Ovary (tissue), 9 donors: ENCODE data around the gene C6orf15. TPM values are rescaled to one million over a fixed set of nuclear protein-coding genes. Genes with fewer than 3 reads are reported as not detected.
A peak's percentile ranks its signal among the peaks of the same experiment; 100 is the strongest.

Experiments
- DNase-seq, 5 donors: peaks; one replicate each; pipeline ENCODE4 v3.0.0-alpha.2; 2019 to 2020
- H3K27ac ChIP-seq, 2 donors: fragments of 200-600 bp; one replicate each; pipeline versions ENCODE4 v1.5.1 to v1.8.0; 2019 to 2022
- H3K27me3 ChIP-seq: fragments of 200-600 bp; one replicate; pipeline ENCODE4 v1.8.0; 2022
- H3K36me3 ChIP-seq: fragments of 200-600 bp; sonication (generic); one replicate; pipeline ENCODE4 v1.5.1; 2019
- H3K4me1 ChIP-seq: one replicate; pipeline ENCODE4 v1.8.1; 2013; ENCODE audit warnings: mild to moderate bottlenecking, moderate library complexity; ENCODE audit not compliant: insufficient read depth
- H3K4me3 ChIP-seq: fragments of 200-600 bp; sonication (generic); one replicate; pipeline ENCODE4 v1.5.1; 2017
- H3K9me3 ChIP-seq, 2 donors: fragments of 200-600 bp in 1 of 2; sonication (generic) in 1 of 2; one replicate each; pipeline versions ENCODE4 v1.5.1 to v1.8.1; 2013 to 2019; ENCODE audit warnings: mild to moderate bottlenecking in 1 of 2, moderate library complexity in 1 of 2
- EP300 ChIP-seq: sonication (generic); formaldehyde crosslinking; IDR thresholded peaks from one replicate; pipeline ENCODE4 v1.6.1; 2017; ENCODE audit warnings: antibody characterized with exemption
- POLR2A ChIP-seq: fragments of 450-650 bp; IDR thresholded peaks from one replicate; pipeline ENCODE4 v1.6.1; 2017; ENCODE audit warnings: antibody characterized with exemption, mild to moderate bottlenecking, moderate library complexity
- WGBS, 3 donors: extraction: QIAGEN DNeasy Blood & Tissue Kit in 1 of 3; methylation state at CpG; one replicate each; pipeline versions ENCODE4 v1.1.5 to v1.1.7; 2013 to 2017; 5-methylcytosine and 5-hydroxymethylcytosine counted together
- intact Hi-C, 4 donors: fragments of 100-400 bp; cut with DNase I; formaldehyde crosslinking; loops; one replicate each; pipeline versions ENCODE4 v1.11.0 to v1.15.1; 2022 to 2023
- polyA plus RNA-seq, 2 donors: library from polyadenylated mRNA; stranded (reverse); fragments of 200-250 nt in 1 of 2; fragments of 350-450 nt in 1 of 2; fragmentation: Illumina TruSeq in 1 of 2; extraction: RNeasy Lipid Tissue Mini Kit (QIAGEN cat#74804) in 1 of 2; gene quantifications; one replicate each; pipeline ENCODE4 v1.2.3, GENCODE V29; 2013 to 2014
- total RNA-seq, 7 donors: library from RNA; depleted of rRNA in 2 of 7; stranded (reverse); fragments of >200 nt in 2 of 7; fragmentation: NEBNext Ultra II Directional in 3 of 7; extraction: Animal tissue kit (Norgen Biotek cat#: 25700) in 3 of 7; gene quantifications; one replicate each; pipeline versions ENCODE4 v1.1.0 to v1.2.4, GENCODE V29; 2016 to 2023
- TF ChIP-seq, protein P1 (sequence below), 3 donors: fragments of 450-650 bp in 2 of 3; fragments of 200-600 bp in 1 of 3; IDR thresholded peaks; one replicate each; pipeline versions ENCODE4 v1.5.1 to v1.8.0; 2016 to 2022; ENCODE audit warnings: antibody characterized with exemption in 3 of 3, mild to moderate bottlenecking in 1 of 3
- donor health status: DM: no; HTN: no; CAD: no; lungs with moderate emphysema.
- donor health status: DM: no; HTN: no; CAD: no.
- donor health status: Bipolar disorder and iron deficiency.
- donor health status: DM: yes; HTN: yes; CAD: no.
- donor health status: DM: no; HTN: no; CAD: no.
- donor health status: DM: yes; HTN: yes; CAD: no.

The C6orf15 gene
- total and polyA plus RNA-seq, 9 donors: not detected

GRCh38 chr6:31135710-31136109 is 23.3 kb upstream of the C6orf15 start:
- Histone ChIP-seq H3K4me1 (no peaks in the 10 kb centered on the region), H3K27me3 (no peaks in the 10 kb centered on the region), H3K4me3 (no peak overlapping the region), H3K9me3 (no peaks in the 10 kb centered on the region), H3K36me3 (no peaks in the 10 kb centered on the region), H3K27ac (no peak overlapping the region)
- no peak for TF ChIP-seq POLR2A
- TF ChIP-seq, protein P1, sequence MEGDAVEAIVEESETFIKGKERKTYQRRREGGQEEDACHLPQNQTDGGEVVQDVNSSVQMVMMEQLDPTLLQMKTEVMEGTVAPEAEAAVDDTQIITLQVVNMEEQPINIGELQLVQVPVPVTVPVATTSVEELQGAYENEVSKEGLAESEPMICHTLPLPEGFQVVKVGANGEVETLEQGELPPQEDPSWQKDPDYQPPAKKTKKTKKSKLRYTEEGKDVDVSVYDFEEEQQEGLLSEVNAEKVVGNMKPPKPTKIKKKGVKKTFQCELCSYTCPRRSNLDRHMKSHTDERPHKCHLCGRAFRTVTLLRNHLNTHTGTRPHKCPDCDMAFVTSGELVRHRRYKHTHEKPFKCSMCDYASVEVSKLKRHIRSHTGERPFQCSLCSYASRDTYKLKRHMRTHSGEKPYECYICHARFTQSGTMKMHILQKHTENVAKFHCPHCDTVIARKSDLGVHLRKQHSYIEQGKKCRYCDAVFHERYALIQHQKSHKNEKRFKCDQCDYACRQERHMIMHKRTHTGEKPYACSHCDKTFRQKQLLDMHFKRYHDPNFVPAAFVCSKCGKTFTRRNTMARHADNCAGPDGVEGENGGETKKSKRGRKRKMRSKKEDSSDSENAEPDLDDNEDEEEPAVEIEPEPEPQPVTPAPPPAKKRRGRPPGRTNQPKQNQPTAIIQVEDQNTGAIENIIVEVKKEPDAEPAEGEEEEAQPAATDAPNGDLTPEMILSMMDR (IDR thresholded peaks at IDR 0.05): no peak
- no peak for TF ChIP-seq EP300
- intact Hi-C loops: loop anchor here (2.0 to 5.0 kb wide), 3 partner anchors 57 to 233 kb away; no protein-coding TSS in a partner anchor
- WGBS, 3 donors: 82 to 89% (median 86%) methylated on average over 10 of the region's 10 CpGs
- DNase-seq: no peak

DNA sequence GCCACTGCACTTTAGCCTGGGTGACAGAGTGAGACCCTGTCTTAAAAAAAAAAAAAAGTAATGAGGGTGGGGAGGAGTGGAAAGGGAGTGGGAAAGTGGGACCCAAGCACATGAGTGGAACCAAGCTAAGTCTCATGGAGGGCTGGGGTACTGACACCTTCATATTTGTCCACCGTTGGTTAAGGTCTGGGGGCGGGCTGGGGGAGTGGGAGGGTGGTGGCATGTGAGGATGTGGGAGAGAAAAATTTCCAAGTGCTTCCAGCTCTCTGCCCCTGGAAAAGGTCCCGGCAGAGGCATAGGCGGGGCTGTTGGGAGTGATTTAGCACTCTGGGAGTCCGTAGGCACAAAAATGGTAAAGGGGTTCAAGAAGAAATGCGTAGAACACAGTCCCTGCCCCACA is 20.4 kb upstream of the C6orf15 start:
- Histone ChIP-seq H3K27me3 (no peaks in the 10 kb centered on the region), H3K4me3 (no peak overlapping the region), H3K27ac (no peak overlapping the region), H3K4me1 (no peaks in the 10 kb centered on the region), H3K9me3 (no peaks in the 10 kb centered on the region), H3K36me3 (no peaks in the 10 kb centered on the region)
- DNase-seq: peak in 1 of 5 donors; percentile 13
- no peak for TF ChIP-seq EP300
- TF ChIP-seq POLR2A: no peak
- TF ChIP-seq, protein P1 (IDR thresholded peaks at IDR 0.05): no peak
- 36 to 48% (median 44%) methylated on average over 6 of the region's 6 CpGs for WGBS, 3 donors
- intact Hi-C loops: no loop called here

DNA sequence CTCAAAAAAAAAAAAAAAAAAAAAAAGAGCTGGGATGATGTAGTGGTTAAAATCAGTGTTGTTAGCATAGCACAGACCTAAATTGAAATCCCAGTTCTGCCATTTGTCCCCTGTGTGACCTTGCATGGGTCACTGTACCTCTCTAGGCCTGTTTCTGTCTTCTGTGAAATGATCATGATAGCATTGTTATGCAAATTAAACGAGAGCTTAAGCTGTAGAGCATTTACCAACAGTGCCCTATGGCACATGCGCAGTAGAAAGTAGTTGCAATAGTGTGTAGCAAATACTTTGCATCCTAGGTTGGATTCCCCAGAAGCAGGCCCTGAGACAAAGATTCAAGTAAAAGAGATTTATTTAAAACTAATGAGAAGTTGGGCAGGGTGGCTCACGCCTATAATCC is 19.2 kb upstream of the C6orf15 start:
- no peak overlapping the region for H3K4me3 ChIP-seq
- no peaks in the 10 kb centered on the region for H3K4me1 ChIP-seq
- no peak overlapping the region for H3K27ac ChIP-seq
- intact Hi-C loops: no loop called here
- H3K27me3 ChIP-seq: no peaks in the 10 kb centered on the region
- no peaks in the 10 kb centered on the region for H3K9me3 ChIP-seq
- no peak for DNase-seq
- WGBS, 3 donors: 69 to 92% (median 85%) methylated on average over 3 of the region's 3 CpGs
- H3K36me3 ChIP-seq: no peaks in the 10 kb centered on the region
- TF ChIP-seq EP300 (no peak), POLR2A (no peak)
- TF ChIP-seq, protein P1 (IDR thresholded peaks at IDR 0.05): no peak

DNA sequence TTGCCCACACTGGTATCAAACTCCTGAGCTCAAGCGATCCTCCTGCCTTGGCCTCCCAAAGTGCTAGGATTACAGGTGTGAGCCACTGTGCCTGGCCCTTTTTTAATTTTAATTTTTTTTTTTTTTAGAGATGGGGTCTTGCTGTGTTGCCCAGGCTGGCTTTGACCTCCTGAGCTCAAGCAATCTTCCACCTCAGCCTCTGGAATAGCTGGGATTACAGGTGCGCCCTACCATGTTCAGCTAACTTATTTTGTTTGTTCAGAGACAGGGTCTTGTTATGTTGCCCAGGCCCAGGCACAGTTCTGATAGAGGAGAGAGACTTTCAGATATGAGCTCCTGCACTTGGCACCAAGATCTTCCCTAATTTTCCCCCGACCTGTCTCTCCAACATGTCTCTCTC is 18.4 kb upstream of the C6orf15 start:
- H3K36me3 ChIP-seq: no peaks in the 10 kb centered on the region
- intact Hi-C loops: no loop called here

More for the DNA sequence above, 18.4 kb upstream of the C6orf15 start:
- Histone ChIP-seq H3K27ac (no peak overlapping the region), H3K9me3 (no peaks in the 10 kb centered on the region), H3K27me3 (no peaks in the 10 kb centered on the region), H3K4me3 (no peak overlapping the region), H3K4me1 (no peaks in the 10 kb centered on the region)
- 89 to 94% (median 93%) methylated on average over 3 of the region's 3 CpGs for WGBS, 3 donors
- DNase-seq: no peak
- TF ChIP-seq, protein P1 (IDR thresholded peaks at IDR 0.05): no peak
- no peak for TF ChIP-seq EP300
- no peak for TF ChIP-seq POLR2A
